Brain microvascular endothelial cell (primary cell): ENCODE results near the gene RBKS.

Experiments used
- DNase-seq: peaks from one replicate; pipeline ENCODE4 v3.0.0-alpha.2; 2020
- H3K27ac ChIP-seq: fragments of 250-450 bp; sonication (Bioruptor Pico); 2 replicates; pipeline ENCODE4 v1.5.1; 2020; ENCODE audit warnings: mild to moderate bottlenecking, moderate library complexity
- H3K27me3 ChIP-seq: fragments of 250-450 bp; sonication (Bioruptor Pico); replicated peaks from 2 replicates; pipeline ENCODE4 v1.5.1; 2020; ENCODE audit warnings: mild to moderate bottlenecking
- H3K36me3 ChIP-seq: fragments of 250-450 bp; sonication (Bioruptor Pico); replicated peaks from 2 replicates; pipeline ENCODE4 v1.5.1; 2020; ENCODE audit warnings: mild to moderate bottlenecking
- H3K4me3 ChIP-seq: 2 replicates; pipeline ENCODE4 v1.5.1; 2011; ENCODE audit warnings: low read depth, mild to moderate bottlenecking, control low read depth, low read length, moderate library complexity
- in situ Hi-C: cut with HindIII; loops from 2 replicates; pipeline ENCODE4 v1.10.0; 2017; ENCODE audit warnings: low sequenced_read_pairs, low pct_ligation_motif_present
- TF ChIP-seq, protein P1 (sequence below): IDR thresholded peaks from 2 replicates; pipeline ENCODE4 v1.5.1; 2011; ENCODE audit warnings: low read depth, mild to moderate bottlenecking, moderate library complexity, low read length, control low read depth, inconsistent platforms; ENCODE audit errors: missing control alignments

RBKS gene

DNA sequence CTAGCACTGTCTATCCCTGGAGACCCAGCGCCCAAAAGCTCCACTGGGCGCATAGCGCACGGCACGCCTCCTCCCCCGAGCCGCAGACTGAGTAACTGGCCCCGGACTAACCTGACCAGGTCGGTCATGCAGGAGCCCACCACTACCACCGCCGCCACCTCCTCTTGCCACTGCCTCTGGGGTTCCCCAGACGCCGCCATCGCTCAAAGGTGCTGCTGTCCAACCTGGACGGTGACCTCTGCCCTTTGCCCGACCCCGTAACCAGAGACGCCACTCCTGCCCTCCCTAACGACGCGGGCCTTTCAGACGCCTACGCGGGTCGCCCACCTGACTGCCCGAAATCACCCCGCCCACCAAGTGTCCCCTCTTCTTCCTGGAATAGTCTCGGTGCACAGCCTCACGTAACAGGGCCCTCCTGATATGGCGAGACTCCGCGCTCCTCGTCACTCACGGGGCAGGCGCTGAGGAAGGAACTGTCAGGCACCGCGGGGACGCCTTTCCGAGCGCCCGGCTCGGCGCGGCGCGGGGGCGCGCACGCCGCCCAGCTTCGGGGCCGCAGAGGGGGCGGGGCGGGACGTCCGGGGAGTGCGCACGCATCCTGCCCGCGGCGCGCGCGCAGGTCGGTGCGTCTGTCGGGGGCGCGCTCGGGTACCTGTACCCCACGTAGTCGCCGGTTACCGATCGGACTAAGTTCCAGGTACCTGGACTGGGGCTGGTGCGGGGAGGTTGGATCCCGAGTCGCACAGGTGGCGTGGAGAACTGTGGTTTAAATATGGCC, at the start of gene RBKS, which contains the start of gene BABAM2:
Gene RBKS, minus strand, starts transcription at position 242 of the 778 bp plus-strand sequence. Its CDS starts 42 bp downstream, at position 200.
Gene BABAM2, plus strand, starts transcription at position 584 of the 778 bp plus-strand sequence. CDS start 3,828 bp downstream, outside the sequence.
- TF ChIP-seq, protein P1, sequence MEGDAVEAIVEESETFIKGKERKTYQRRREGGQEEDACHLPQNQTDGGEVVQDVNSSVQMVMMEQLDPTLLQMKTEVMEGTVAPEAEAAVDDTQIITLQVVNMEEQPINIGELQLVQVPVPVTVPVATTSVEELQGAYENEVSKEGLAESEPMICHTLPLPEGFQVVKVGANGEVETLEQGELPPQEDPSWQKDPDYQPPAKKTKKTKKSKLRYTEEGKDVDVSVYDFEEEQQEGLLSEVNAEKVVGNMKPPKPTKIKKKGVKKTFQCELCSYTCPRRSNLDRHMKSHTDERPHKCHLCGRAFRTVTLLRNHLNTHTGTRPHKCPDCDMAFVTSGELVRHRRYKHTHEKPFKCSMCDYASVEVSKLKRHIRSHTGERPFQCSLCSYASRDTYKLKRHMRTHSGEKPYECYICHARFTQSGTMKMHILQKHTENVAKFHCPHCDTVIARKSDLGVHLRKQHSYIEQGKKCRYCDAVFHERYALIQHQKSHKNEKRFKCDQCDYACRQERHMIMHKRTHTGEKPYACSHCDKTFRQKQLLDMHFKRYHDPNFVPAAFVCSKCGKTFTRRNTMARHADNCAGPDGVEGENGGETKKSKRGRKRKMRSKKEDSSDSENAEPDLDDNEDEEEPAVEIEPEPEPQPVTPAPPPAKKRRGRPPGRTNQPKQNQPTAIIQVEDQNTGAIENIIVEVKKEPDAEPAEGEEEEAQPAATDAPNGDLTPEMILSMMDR, result no peak
- in situ Hi-C loops, result no loop called here
- H3K36me3 ChIP-seq, result no peaks in the 10 kb centered on the region

DNA sequence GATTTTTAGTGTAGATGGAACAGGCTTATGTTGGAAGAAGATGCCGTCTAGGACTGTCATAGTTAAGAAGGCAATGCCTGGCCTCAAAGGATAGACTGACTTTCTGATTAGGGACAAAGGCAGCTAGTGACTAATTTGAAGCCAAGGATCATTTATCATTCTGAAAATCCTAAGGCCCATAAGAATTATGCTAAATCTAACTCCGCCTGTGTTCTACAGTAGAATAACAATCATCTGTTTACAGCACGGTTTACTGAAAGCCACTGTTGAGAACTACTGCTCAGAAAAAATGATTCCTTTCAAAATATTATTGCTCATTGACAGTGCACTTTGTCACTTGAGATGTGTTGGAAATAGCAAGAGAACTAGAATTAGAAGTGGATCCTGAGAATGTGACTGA, 44.8 kb upstream of the RBKS start:
- Histone ChIP-seq H3K27me3 (no peaks in the 10 kb centered on the region), H3K4me3 (no peak overlapping the region), H3K36me3 (no peaks in the 10 kb centered on the region), H3K27ac (no peak overlapping the region)
- no peak for DNase-seq
- in situ Hi-C loops, result no loop called here
- TF ChIP-seq, protein P1, result no peak

More for the DNA sequence above, at the start of gene RBKS, which contains the start of gene BABAM2:
- peak within 1 kb of the TSS; percentile 86 for H3K4me3 ChIP-seq
- DNase-seq, result peak; percentile 75
- peak within 1 kb of the TSS; percentile 92 for H3K27ac ChIP-seq
- no peaks in the 10 kb centered on the region for H3K27me3 ChIP-seq

DNA sequence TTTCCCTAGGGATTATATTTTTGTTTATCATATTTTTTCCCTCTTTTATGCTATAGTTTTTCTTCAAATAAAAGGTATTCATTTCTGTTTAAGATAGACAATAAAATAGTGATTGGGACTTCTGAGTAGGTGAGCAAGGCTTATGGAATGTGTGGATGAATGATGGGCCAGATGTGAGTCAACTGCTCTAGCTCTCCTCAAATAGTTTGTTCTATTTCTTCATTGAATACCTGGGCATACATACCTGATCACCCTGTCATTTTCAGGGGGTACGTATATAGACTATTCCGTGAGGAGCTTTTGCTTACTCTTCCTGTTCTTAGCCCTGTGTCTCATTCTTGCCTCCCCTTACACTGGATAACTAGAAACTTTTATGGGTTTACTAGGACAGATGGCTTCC, 42.2 kb upstream of the RBKS start:
- Histone ChIP-seq H3K27me3 (no peaks in the 10 kb centered on the region), H3K36me3 (no peaks in the 10 kb centered on the region), H3K4me3 (no peak overlapping the region), H3K27ac (no peak overlapping the region)
- peak; percentile 40 for DNase-seq
- TF ChIP-seq, protein P1, result no peak
- in situ Hi-C loops, result no loop called here

DNA sequence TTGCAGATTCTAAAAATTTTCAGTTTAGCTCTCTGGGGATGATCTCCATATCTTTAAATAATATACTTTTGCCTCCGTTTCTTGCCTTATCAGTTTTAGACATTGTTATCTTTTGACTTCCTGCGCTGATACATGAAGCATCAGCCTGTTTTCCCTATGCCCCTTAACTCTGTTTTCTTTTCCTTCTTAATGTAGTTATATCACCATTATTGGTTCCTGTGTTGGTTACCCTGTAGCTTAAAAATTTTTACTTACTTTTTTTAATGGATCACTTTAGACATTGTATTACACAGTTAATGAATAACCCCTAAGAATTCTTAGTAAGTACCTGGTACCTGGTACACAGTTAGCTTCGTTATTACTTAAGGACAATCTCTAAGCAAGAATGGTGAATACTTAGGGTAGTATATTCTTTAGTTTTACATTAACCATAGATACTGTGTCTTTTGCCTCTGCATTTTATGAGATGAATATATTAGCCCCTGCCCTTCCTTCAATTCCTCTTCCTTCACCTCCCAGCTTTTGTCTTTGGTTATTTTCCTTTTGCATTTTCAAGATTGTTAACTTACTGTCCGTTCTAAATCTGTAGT, 41.3 kb upstream of the RBKS start:
- Histone ChIP-seq H3K36me3 (no peaks in the 10 kb centered on the region), H3K27ac (no peak overlapping the region)
- in situ Hi-C loops, result no loop called here

DNA sequence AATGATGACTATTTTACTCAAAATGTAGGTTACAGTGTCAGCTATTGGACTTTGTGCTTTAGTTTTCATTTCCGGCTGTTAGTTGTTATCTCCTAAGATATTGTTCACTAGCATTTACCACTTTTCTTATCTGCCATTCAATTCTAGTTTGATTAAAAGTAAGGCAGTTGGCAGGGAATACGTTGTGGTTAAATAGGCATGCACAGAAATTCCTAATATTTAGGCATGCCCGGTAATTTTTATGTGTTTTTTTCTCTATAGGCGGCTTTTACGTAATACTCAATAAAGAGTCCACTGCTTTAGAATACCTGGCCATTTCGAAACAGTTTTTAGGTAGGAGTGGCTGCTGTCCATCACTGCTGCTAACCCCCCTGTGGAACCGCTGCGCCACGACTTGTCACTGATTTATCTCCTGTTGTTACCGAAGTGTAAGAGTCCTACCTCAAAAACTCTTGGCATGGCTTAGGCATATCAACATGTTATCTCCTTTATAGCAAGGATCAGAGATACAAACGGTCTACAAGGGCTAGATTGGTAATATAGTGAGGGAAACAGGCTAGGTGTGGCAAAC, 39.8 kb upstream of the RBKS start:
- H3K27me3 ChIP-seq, result no peaks in the 10 kb centered on the region

More for the DNA sequence above, 41.3 kb upstream of the RBKS start:
- no peak for DNase-seq
- no peaks in the 10 kb centered on the region for H3K27me3 ChIP-seq
- TF ChIP-seq, protein P1, result no peak
- H3K4me3 ChIP-seq, result no peak overlapping the region

More for the DNA sequence above, 39.8 kb upstream of the RBKS start:
- H3K36me3 ChIP-seq, result no peaks in the 10 kb centered on the region
- H3K27ac ChIP-seq, result no peak overlapping the region
- TF ChIP-seq, protein P1, result no peak
- in situ Hi-C loops, result no loop called here
- DNase-seq, result no peak
- no peak overlapping the region for H3K4me3 ChIP-seq
